Measurements from ENCODE around the gene SFXN5.

The SFXN5 gene

GRCh38 chr2:72994991-72995380 lies 76.5 kb downstream of the SFXN5 start:
- DNase-seq (ENCODE audit: low read depth in 3 of 3), result no peak

GRCh38 chr2:72994282-72994990 lies 77.1 kb downstream of the SFXN5 start:
- no peak for DNase-seq (ENCODE audit: low read depth in 3 of 3)

- DNase-seq (ENCODE audit: low read depth in 3 of 3), result no peak
Observed at GRCh38 chr2:72993933-72994280, 77.6 kb downstream of the SFXN5 start.

- peak; percentile 7 to 26 (median 8) for DNase-seq (ENCODE audit: low read depth in 3 of 3)
Observed at GRCh38 chr2:72993147-72993932, 78.2 kb downstream of the SFXN5 start.

- no peak for DNase-seq (ENCODE audit: low read depth in 3 of 3)
Observed at GRCh38 chr2:72992734-72993102, 78.8 kb downstream of the SFXN5 start.

- DNase-seq (ENCODE audit: low read depth in 3 of 3), result no peak
Observed at GRCh38 chr2:72991980-72992733, 79.4 kb downstream of the SFXN5 start.

- no peak for DNase-seq (ENCODE audit: low read depth in 3 of 3)
Observed at GRCh38 chr2:72991439-72991725, 80.1 kb downstream of the SFXN5 start.

- DNase-seq (ENCODE audit: low read depth in 3 of 3), result no peak
Observed at GRCh38 chr2:72990695-72991438, 80.6 kb downstream of the SFXN5 start.

- no peak for DNase-seq (ENCODE audit: low read depth in 3 of 3)
Observed at GRCh38 chr2:72989770-72990556, 81.5 kb downstream of the SFXN5 start.

- no peak for DNase-seq (ENCODE audit: low read depth in 3 of 3)
Observed at GRCh38 chr2:72988726-72989273, 82.7 kb downstream of the SFXN5 start.

GRCh38 chr2:72988041-72988440 lies 83.5 kb downstream of the SFXN5 start:
- no peak for DNase-seq (ENCODE audit: low read depth in 3 of 3)

GRCh38 chr2:72985891-72986683 lies 85.4 kb downstream of the SFXN5 start:
- no peak for DNase-seq (ENCODE audit: low read depth in 3 of 3)

- no peak for DNase-seq (ENCODE audit: low read depth in 3 of 3)
Observed at GRCh38 chr2:72985136-72985535, 86.4 kb downstream of the SFXN5 start.

- no peak for DNase-seq (ENCODE audit: low read depth in 3 of 3)
Observed at GRCh38 chr2:72984172-72984671, 87.3 kb downstream of the SFXN5 start.

- no peak for DNase-seq (ENCODE audit: low read depth in 3 of 3)
Observed at GRCh38 chr2:72983500-72984161, 87.9 kb downstream of the SFXN5 start.

- no peak for DNase-seq (ENCODE audit: low read depth in 3 of 3)
Observed at GRCh38 chr2:72982781-72983499, 88.6 kb downstream of the SFXN5 start.

- DNase-seq (ENCODE audit: low read depth in 3 of 3), result no peak
Observed at GRCh38 chr2:72982219-72982618, 89.3 kb downstream of the SFXN5 start.

GRCh38 chr2:72981536-72981935 lies 90.0 kb downstream of the SFXN5 start:
- no peak for DNase-seq (ENCODE audit: low read depth in 3 of 3)
